ENCODE results near the gene PSMD11. TPM values are rescaled to one million over a fixed set of nuclear protein-coding genes. Genes with fewer than 3 reads are reported as not detected.

PSMD11 gene
- total and polyA plus RNA-seq, 2 donors (not counting 3 experiments of a cell fraction or from before 2014, with no cell fraction given), result 59.4 to 153 TPM

DNA sequence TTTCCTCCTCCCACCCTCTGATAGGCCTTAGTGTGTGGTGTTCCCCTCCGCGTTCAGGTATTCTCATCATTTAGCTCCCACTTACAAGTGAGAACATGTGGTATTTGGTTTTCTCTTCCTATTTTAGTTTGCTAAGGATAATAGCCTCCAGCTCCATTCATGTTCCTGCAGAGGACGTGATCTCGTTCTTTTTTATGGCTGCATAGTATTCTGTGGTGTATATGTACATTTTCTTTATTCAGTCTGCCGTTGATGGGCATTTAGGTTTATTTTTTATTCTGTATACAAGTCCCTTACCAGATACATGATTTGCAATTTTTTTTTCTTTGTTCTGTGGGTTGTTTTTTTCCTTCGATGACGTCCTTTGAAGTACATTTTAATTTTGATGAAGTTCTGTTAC, 23.6 kb downstream of the PSMD11 start:
- H3K9ac ChIP-seq (replicated peaks; ENCODE audit: extremely low read depth, insufficient read depth, low read length), result no peak overlapping the region
- no peak overlapping the region for H3K4me3 ChIP-seq (replicated peaks in 1 of 3; ENCODE audit: insufficient read depth in 1 of 3, low read depth in 1 of 3, low read length in 3 of 3)
- H3K27ac ChIP-seq (ENCODE audit: insufficient read depth, low read depth, low read length), result no peak overlapping the region
- no TSS peak for BruUV-seq (replicated peaks)
- H3K36me3 ChIP-seq (ENCODE audit: control insufficient read depth in 2 of 2, extremely low read depth in 1 of 2, insufficient read depth in 2 of 2, low read length in 2 of 2), result peaks cover 31 to 37% of the 10 kb centered on the region in 2 experiments
- H3K79me2 ChIP-seq (ENCODE audit: control insufficient read depth, insufficient read depth, low read length), result peaks cover 36% of the 10 kb centered on the region
- no peaks in the 10 kb centered on the region for H4K20me1 ChIP-seq (replicated peaks; ENCODE audit: control insufficient read depth, extremely low read depth, insufficient read depth, low read length)
- dilution Hi-C loops (cut with MboI; ENCODE audit: extremely low pct_ligation_motif_present, low sequenced_read_pairs), result no loop called here
- no peak overlapping the region for H3K4me2 ChIP-seq (ENCODE audit: insufficient read depth, low read length)
- H3K9me3 ChIP-seq (replicated peaks; ENCODE audit: control insufficient read depth, insufficient read depth, low read length), result no peaks in the 10 kb centered on the region
- FAIRE-seq, result no peak
- no peak overlapping the region for H2AFZ ChIP-seq (ENCODE audit: low read depth, low read length)
- H3K4me1 ChIP-seq (ENCODE audit: control insufficient read depth, extremely low read depth, insufficient read depth, low read length), result no peaks in the 10 kb centered on the region
- TF ChIP-seq JUN (IDR thresholded peaks at IDR 0.05; ENCODE audit: borderline replicate concordance, insufficient read depth, insufficient read length, low read depth) (no peak), FOS (IDR thresholded peaks at IDR 0.05; ENCODE audit: borderline replicate concordance, insufficient read depth, low read length) (no peak), MYC (IDR thresholded peaks at IDR 0.05; ENCODE audit: low read depth, low read length) (no peak), POLR2A (IDR thresholded peaks at IDR 0.05; ENCODE audit: low read depth, low read length) (no peak), EZH2 (IDR thresholded peaks at IDR 0.05; ENCODE audit: borderline replicate concordance, low read depth, low read length, severe bottlenecking) (no peak), GATA2 (IDR thresholded peaks at IDR 0.05; ENCODE audit: insufficient read depth, insufficient read length, low read depth, low read length) (no peak), POLR2AphosphoS5 (IDR thresholded peaks at IDR 0.05; ENCODE audit: insufficient read depth, low read depth, low read length) (no peak)
- TF ChIP-seq, protein P1, sequence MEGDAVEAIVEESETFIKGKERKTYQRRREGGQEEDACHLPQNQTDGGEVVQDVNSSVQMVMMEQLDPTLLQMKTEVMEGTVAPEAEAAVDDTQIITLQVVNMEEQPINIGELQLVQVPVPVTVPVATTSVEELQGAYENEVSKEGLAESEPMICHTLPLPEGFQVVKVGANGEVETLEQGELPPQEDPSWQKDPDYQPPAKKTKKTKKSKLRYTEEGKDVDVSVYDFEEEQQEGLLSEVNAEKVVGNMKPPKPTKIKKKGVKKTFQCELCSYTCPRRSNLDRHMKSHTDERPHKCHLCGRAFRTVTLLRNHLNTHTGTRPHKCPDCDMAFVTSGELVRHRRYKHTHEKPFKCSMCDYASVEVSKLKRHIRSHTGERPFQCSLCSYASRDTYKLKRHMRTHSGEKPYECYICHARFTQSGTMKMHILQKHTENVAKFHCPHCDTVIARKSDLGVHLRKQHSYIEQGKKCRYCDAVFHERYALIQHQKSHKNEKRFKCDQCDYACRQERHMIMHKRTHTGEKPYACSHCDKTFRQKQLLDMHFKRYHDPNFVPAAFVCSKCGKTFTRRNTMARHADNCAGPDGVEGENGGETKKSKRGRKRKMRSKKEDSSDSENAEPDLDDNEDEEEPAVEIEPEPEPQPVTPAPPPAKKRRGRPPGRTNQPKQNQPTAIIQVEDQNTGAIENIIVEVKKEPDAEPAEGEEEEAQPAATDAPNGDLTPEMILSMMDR (IDR thresholded peaks at IDR 0.05; ENCODE audit: extremely low read depth in 1 of 2, insufficient read depth in 1 of 2, low read depth in 1 of 2, low read length in 2 of 2), result no peak
- TF ChIP-seq, protein P2, sequence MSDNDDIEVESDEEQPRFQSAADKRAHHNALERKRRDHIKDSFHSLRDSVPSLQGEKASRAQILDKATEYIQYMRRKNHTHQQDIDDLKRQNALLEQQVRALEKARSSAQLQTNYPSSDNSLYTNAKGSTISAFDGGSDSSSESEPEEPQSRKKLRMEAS (IDR thresholded peaks at IDR 0.05; ENCODE audit: insufficient read depth, insufficient read length), result no peak
- no peaks in the 10 kb centered on the region for H3K27me3 ChIP-seq (ENCODE audit: control insufficient read depth in 2 of 2, insufficient read depth in 2 of 2, low read length in 2 of 2)
- no peaks in the 10 kb centered on the region for H3K9me1 ChIP-seq (replicated peaks; ENCODE audit: control insufficient read depth, extremely low read depth, insufficient read depth, low read length)
- no peak for DNase-seq (ENCODE audit: low read depth, low spot score)
- ChIA-PET CTCF (no interaction called here), POLR2A (no interaction called here)
- intact Hi-C loops (cut with micrococcal nuclease), result no loop called here
